NB4 (cell line): ENCODE results near the gene STK24.
"Not testable (repeated sequence)": the region's sequence is repeated elsewhere in the genome, so short reads cannot be mapped to it uniquely, and the experiment has no call there.

Experiments
- DNase-seq: peaks from one replicate; pipeline ENCODE4 v3.0.0; 2010; ENCODE audit warnings: low read depth
- H3K4me3 ChIP-seq: one replicate; pipeline ENCODE4 v1.5.1; 2011; ENCODE audit warnings: mild to moderate bottlenecking, low read depth, low read length, moderate library complexity
- CTCF ChIP-seq: IDR thresholded peaks from one replicate; pipeline ENCODE4 v1.5.1; 2012; ENCODE audit warnings: low read depth, low read length
- MAX ChIP-seq: IDR thresholded peaks from 2 replicates; pipeline ENCODE4 v1.6.1; 2011; ENCODE audit warnings: low read depth, low read length
- MYC ChIP-seq: IDR thresholded peaks from 2 replicates; pipeline ENCODE4 v1.6.1; 2011; ENCODE audit warnings: low read depth, low read length
- POLR2A ChIP-seq: IDR thresholded peaks from 2 replicates; pipeline ENCODE4 v1.6.1; 2011; ENCODE audit warnings: mild to moderate bottlenecking; ENCODE audit not compliant: insufficient read length; ENCODE audit errors: extremely low read depth

Gene STK24

GRCh38 chr13:98420554-98421175, 156.2 kb downstream of the STK24 start:
- H3K4me3 ChIP-seq: no peak overlapping the region
- no peak for DNase-seq
- TF ChIP-seq CTCF (no peak), MAX (no peak), POLR2A (no peak), MYC (no peak)

GRCh38 chr13:98419786-98420553, 156.9 kb downstream of the STK24 start:
- no peak for DNase-seq
- H3K4me3 ChIP-seq: no peak overlapping the region
- no peak for TF ChIP-seq POLR2A
- no peak for TF ChIP-seq CTCF
- no peak for TF ChIP-seq MAX
- no peak for TF ChIP-seq MYC

- no peak for TF ChIP-seq MAX
- TF ChIP-seq CTCF: no peak
- TF ChIP-seq POLR2A: no peak
- TF ChIP-seq MYC: no peak
- no peak overlapping the region for H3K4me3 ChIP-seq
- no peak for DNase-seq
Observed at GRCh38 chr13:98416408-98416807, 160.5 kb downstream of the STK24 start.

- H3K4me3 ChIP-seq: no peak overlapping the region
- no peak for TF ChIP-seq MYC
- TF ChIP-seq MAX: no peak
- no peak for TF ChIP-seq CTCF
- no peak for TF ChIP-seq POLR2A
- DNase-seq: no peak
Observed at GRCh38 chr13:98415326-98416070, 161.4 kb downstream of the STK24 start.

GRCh38 chr13:98413796-98414195, 163.1 kb downstream of the STK24 start:
- TF ChIP-seq MAX (no peak), POLR2A (no peak), MYC (no peak), CTCF (peak; percentile 21)
- H3K4me3 ChIP-seq: no peak overlapping the region
- peak; percentile 11 for DNase-seq

- not testable (repeated sequence) for H3K4me3 ChIP-seq, DNase-seq
Observed at GRCh38 chr13:98413278-98413677, 163.6 kb downstream of the STK24 start.
